Testis (tissue), 3 donors: Measurements from ENCODE around the gene SLIT3. TPM values are rescaled to one million over a fixed set of nuclear protein-coding genes. Genes with fewer than 3 reads are reported as not detected.

ENCODE experiments used
- DNase-seq: peaks from one replicate; pipeline ENCODE4 v3.0.0-alpha.2; 2019
- H3K27ac ChIP-seq, 2 donors: fragments of 200-600 bp; sonication (generic); one replicate each; pipeline ENCODE4 v1.5.1; 2019
- H3K27me3 ChIP-seq: fragments of 200-600 bp; sonication (generic); one replicate; pipeline ENCODE4 v1.5.1; 2019
- H3K36me3 ChIP-seq: fragments of 200-600 bp; sonication (generic); one replicate; pipeline ENCODE4 v1.5.1; 2017; ENCODE audit warnings: low read depth; ENCODE audit errors: missing control alignments
- H3K4me1 ChIP-seq: fragments of 200-600 bp; sonication (generic); one replicate; pipeline ENCODE4 v1.5.1; 2019
- H3K4me3 ChIP-seq, 2 donors: fragments of 200-600 bp; sonication (generic); one replicate each; pipeline ENCODE4 v1.5.1; 2017 to 2019
- H3K9me3 ChIP-seq: fragments of 200-600 bp; sonication (generic); one replicate; pipeline ENCODE4 v1.5.1; 2017
- POLR2A ChIP-seq: fragments of 450-650 bp; IDR thresholded peaks from one replicate; pipeline ENCODE4 v1.6.1; 2017; ENCODE audit warnings: antibody characterized with exemption, mild to moderate bottlenecking, moderate library complexity
- WGBS, 2 donors: methylation state at CpG; one replicate each; pipeline ENCODE4 v1.1.5; 2018; 5-methylcytosine and 5-hydroxymethylcytosine counted together
- intact Hi-C: fragments of 100-400 bp; cut with DNase I; formaldehyde crosslinking; loops from one replicate; pipeline ENCODE4 v1.15.1; 2023; ENCODE audit warnings: low total_unique reads
- polyA plus RNA-seq: library from polyadenylated mRNA; stranded (reverse); fragments of 350-450 nt; fragmentation: Illumina TruSeq; extraction: RNeasy Lipid Tissue Mini Kit (QIAGEN cat#74804); gene quantifications from one replicate; pipeline ENCODE4 v1.2.3, GENCODE V29; 2014; ENCODE audit warnings: low read depth, low replicate concordance; ENCODE audit not compliant: insufficient read depth
- total RNA-seq, 2 donors: library from RNA; depleted of rRNA; stranded (reverse); fragments of >200 nt; gene quantifications; one replicate each; pipeline ENCODE4 v1.2.3, GENCODE V29; 2016
- TF ChIP-seq, protein P1 (sequence below), 3 experiments: fragments of 450-650 bp in 2 of 3; fragments of 200-600 bp in 1 of 3; sonication (generic) in 1 of 3; IDR thresholded peaks; one replicate each; pipeline ENCODE4 v1.5.1; 2016 to 2019; ENCODE audit warnings: antibody characterized with exemption in 3 of 3, mild to moderate bottlenecking in 2 of 3, moderate library complexity in 1 of 3

SLIT3 gene
- total and polyA plus RNA-seq, 3 donors from 2014 or later, result 4.8 to 23.2 (median 7.8) TPM

- Histone ChIP-seq H3K36me3 (no peaks in the 10 kb centered on the region), H3K27ac (no peak overlapping the region), H3K9me3 (no peaks in the 10 kb centered on the region), H3K4me3 (no peak overlapping the region), H3K27me3 (no peaks in the 10 kb centered on the region), H3K4me1 (no peaks in the 10 kb centered on the region)
- intact Hi-C loops, result no loop called here
- TF ChIP-seq, protein P1, sequence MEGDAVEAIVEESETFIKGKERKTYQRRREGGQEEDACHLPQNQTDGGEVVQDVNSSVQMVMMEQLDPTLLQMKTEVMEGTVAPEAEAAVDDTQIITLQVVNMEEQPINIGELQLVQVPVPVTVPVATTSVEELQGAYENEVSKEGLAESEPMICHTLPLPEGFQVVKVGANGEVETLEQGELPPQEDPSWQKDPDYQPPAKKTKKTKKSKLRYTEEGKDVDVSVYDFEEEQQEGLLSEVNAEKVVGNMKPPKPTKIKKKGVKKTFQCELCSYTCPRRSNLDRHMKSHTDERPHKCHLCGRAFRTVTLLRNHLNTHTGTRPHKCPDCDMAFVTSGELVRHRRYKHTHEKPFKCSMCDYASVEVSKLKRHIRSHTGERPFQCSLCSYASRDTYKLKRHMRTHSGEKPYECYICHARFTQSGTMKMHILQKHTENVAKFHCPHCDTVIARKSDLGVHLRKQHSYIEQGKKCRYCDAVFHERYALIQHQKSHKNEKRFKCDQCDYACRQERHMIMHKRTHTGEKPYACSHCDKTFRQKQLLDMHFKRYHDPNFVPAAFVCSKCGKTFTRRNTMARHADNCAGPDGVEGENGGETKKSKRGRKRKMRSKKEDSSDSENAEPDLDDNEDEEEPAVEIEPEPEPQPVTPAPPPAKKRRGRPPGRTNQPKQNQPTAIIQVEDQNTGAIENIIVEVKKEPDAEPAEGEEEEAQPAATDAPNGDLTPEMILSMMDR (IDR thresholded peaks at IDR 0.05), result no peak
- TF ChIP-seq POLR2A, result no peak
- no peak for DNase-seq
- 71% methylated on average over 2 of the region's 2 CpGs for WGBS, 2 donors
These were observed 573.4 kb downstream of the SLIT3 start for GRCh38 chr5:168727547-168727946.

DNA sequence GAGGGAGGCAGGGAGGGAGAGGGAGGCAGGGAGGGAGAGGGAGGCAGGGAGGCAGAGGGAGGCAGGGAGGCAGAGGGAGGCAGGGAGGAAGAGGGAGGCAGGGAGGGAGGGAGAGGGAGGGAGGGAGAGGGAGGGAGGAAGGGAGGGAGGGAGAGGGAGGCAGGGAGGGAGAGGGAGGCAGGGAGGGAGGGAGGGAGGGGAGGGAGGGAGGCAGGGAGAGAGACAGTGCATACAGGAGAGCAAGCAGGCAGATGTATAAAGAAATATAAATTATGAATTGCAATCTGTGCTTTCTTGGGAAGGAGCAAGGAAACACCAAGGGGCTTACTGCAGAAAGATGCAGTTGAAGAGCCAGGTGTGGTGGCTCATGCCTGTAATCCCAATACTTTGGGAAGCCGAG is 574.6 kb downstream of the SLIT3 start:
- no peak for DNase-seq
- TF ChIP-seq POLR2A, result no peak
- TF ChIP-seq, protein P1 (IDR thresholded peaks at IDR 0.05), result no peak
- Histone ChIP-seq H3K27ac (no peak overlapping the region), H3K36me3 (no peaks in the 10 kb centered on the region), H3K9me3 (no peaks in the 10 kb centered on the region), H3K4me1 (no peaks in the 10 kb centered on the region), H3K4me3 (no peak overlapping the region), H3K27me3 (no peaks in the 10 kb centered on the region)
- WGBS, 2 donors, result 84 to 100% methylated on average over 1 of the region's 1 CpG
- intact Hi-C loops, result no loop called here

DNA sequence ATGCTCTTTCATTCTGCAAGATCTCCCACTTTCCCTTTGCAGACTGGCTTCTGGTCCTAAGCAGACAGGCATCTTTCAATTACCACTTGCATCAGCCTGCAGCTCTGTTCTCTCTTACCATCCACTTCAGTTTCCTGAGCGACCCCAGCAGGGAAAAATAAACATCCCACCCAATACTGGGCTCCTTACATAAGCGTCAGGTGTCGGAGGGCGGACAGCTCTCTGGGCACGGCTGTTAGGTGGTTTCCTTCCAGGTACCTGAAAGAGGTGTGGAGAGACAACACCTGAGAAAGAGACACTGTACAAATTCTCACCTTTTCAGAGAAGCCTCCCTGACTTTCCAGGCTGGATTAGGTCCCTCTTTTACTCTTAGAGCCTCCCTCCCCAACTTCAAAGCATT is 576.7 kb downstream of the SLIT3 start:
- DNase-seq, result no peak
- intact Hi-C loops, result no loop called here
- no peak for TF ChIP-seq POLR2A
- TF ChIP-seq, protein P1 (IDR thresholded peaks at IDR 0.05), result no peak
- Histone ChIP-seq H3K27me3 (no peaks in the 10 kb centered on the region), H3K27ac (no peak overlapping the region), H3K36me3 (no peaks in the 10 kb centered on the region), H3K4me1 (no peaks in the 10 kb centered on the region), H3K9me3 (no peaks in the 10 kb centered on the region), H3K4me3 (no peak overlapping the region)
- WGBS, 2 donors, result 71 to 72% methylated on average over 5 of the region's 5 CpGs

- Histone ChIP-seq H3K27ac (no peak overlapping the region), H3K27me3 (no peaks in the 10 kb centered on the region), H3K4me1 (no peaks in the 10 kb centered on the region), H3K4me3 (no peak overlapping the region), H3K36me3 (no peaks in the 10 kb centered on the region), H3K9me3 (no peaks in the 10 kb centered on the region)
- intact Hi-C loops, result no loop called here
- no peak for DNase-seq
- TF ChIP-seq, protein P1 (IDR thresholded peaks at IDR 0.05), result no peak
- no peak for TF ChIP-seq POLR2A
- 86 to 97% methylated on average over 3 of the region's 3 CpGs for WGBS, 2 donors
These were observed 577.9 kb downstream of the SLIT3 start for GRCh38 chr5:168723037-168723436.

GRCh38 chr5:168721966-168722365 is 579.0 kb downstream of the SLIT3 start:
- 95 to 99% methylated on average over 7 of the region's 7 CpGs for WGBS, 2 donors
- no peak for DNase-seq
- Histone ChIP-seq H3K36me3 (no peaks in the 10 kb centered on the region), H3K27ac (no peak overlapping the region), H3K27me3 (no peaks in the 10 kb centered on the region), H3K4me1 (no peaks in the 10 kb centered on the region), H3K9me3 (no peaks in the 10 kb centered on the region), H3K4me3 (no peak overlapping the region)
- intact Hi-C loops, result no loop called here
- TF ChIP-seq POLR2A, result no peak
- TF ChIP-seq, protein P1 (IDR thresholded peaks at IDR 0.05), result no peak
